ENCODE measurements around the gene PCGF3. TPM values are rescaled to one million over a fixed set of nuclear protein-coding genes. Genes with fewer than 3 reads are reported as not detected.
"Not testable (repeated sequence)": the region's sequence is repeated elsewhere in the genome, so short reads cannot be mapped to it uniquely, and the experiment has no call there.

Gene PCGF3
- total RNA-seq, 1 donor from 2014 or later, result 35.0 TPM

DNA sequence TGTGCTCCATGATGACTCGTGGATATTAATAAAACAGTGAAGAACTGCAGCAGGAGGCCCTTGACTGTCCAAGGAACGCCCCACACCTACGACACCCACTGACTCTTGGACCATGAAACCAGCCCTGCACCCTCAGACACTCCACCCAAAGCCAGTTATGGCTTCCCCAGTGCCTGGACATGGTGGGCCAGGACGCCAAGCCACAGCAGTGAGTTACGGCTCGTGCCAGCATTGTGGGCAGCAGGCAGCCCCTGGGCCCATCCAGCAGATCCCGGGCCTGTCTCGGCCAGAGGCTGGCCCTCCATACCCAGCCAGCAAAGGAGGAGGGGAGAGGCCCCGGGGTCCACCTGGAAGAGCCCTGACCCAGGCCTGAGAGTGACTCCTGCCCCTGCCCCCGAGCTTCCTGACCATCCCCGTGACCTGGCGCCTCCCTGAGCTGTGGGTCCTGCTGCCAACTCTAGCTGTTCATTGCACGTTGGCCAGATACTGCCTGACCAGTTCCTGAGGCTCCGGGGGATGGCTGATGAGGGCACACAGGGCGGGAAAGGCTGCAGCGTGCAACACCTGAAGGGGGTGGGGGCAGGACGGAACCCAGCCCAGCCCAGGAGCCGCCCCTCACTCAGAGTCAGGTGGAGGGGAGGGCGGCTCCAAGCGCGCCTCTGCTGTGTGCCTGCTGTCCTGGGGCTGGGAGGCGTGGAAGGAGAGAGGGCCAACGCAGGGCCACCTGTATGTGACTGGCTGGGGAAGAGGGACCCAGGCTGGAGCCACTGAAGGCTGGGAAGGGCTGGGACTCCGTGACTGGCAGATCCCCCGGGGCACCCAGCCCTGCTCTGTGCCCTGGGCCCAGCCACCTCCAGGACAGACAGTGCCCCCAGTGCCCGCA lies 17.4 kb upstream of the PCGF3 start:
- H3K27ac Mint-ChIP-seq, result no peak overlapping the region
- intact Hi-C loops (cut with micrococcal nuclease), result no loop called here
- no peaks in the 10 kb centered on the region for H3K36me3 Mint-ChIP-seq (ENCODE audit: low read depth)
- no peak for DNase-seq (ENCODE audit: low spot score)
- H3K4me3 Mint-ChIP-seq (ENCODE audit: low read depth), result no peak overlapping the region
- peaks cover 12% of the 10 kb centered on the region for H3K27me3 Mint-ChIP-seq (ENCODE audit: low read depth)
- H3K9me3 Mint-ChIP-seq, result no peaks in the 10 kb centered on the region
- no peaks in the 10 kb centered on the region for H3K4me1 Mint-ChIP-seq (ENCODE audit: low read depth)

DNA sequence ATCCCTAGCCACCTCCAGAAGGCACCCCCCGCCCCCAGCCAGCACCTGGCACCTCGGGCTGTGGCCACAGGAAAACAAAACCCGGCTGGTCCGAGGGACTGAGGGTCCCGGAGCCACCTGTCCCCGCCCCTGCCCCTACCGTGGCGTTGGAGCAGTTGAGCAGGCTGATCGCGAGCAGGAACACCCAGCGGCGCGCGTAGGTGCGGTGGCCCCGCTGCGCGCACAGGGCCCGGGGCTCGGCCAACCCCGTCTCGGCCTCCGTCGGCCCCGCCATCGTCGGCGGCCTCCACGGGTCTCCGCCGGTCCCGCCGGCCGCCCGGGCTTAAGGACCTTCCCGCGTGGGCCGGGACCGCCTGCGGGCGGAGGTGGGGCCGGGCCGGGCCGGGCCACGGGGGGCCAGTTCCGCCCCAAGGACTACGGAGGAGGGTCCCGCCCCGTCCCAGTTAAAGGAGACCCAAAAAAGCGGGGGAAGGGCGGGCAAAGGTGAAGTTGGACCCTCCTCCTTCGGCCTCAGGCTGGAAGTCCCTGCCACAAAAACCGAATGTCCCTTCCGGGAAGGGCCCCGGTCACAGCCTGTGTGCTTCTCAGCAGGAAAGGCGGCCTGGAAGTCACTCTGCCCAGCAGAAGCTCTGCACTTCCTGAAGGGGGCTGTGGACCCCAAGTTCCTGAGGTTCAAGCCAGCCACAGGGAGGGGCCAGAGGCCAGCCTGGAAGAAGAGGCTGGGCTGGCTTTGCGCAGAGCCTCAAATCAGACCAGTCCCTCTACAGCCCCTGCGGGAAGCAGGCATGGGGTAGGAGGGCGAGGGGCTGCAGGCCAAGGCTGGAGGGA lies 16.6 kb upstream of the PCGF3 start, which contains the start of gene SLC49A3:
Gene SLC49A3 (minus strand): TSS at position 298 of the 828 bp plus-strand sequence. CDS start 24 bp downstream, at position 274.
- Mint-ChIP-seq H3K27me3 (ENCODE audit: low read depth) (peaks cover 15% of the 10 kb centered on the region), H3K27ac (no peak within 1 kb of the TSS), H3K4me3 (ENCODE audit: low read depth) (no peak within 1 kb of the TSS), H3K4me1 (ENCODE audit: low read depth) (no peaks in the 10 kb centered on the region), H3K36me3 (ENCODE audit: low read depth) (no peaks in the 10 kb centered on the region), H3K9me3 (no peaks in the 10 kb centered on the region)
- DNase-seq (ENCODE audit: low spot score), result no peak
- intact Hi-C loops (cut with micrococcal nuclease), result no loop called here

DNA sequence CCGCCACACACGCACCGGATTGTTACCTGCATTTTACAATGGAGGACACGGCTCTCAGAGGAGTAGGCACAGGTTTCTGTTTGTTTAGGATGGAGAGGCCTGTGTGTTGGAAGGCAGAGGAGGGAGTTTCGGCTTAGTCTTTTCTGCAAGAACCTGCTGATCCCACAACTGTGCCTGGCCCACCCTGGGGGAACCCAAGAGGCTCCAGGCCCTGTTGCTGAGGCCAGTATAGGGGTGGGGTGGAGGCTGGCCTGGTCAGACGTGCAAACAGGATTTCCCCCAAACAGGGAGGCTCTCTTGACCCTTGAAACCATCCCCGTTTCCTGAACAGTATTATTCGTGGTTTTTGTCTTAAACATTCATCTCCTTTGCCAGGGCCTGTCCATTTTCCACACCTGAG lies 15.9 kb upstream of the PCGF3 start:
- Mint-ChIP-seq H3K36me3 (ENCODE audit: low read depth) (no peaks in the 10 kb centered on the region), H3K4me3 (ENCODE audit: low read depth) (no peak overlapping the region), H3K27me3 (ENCODE audit: low read depth) (peaks cover 18% of the 10 kb centered on the region), H3K27ac (no peak overlapping the region), H3K4me1 (ENCODE audit: low read depth) (no peaks in the 10 kb centered on the region), H3K9me3 (no peaks in the 10 kb centered on the region)
- intact Hi-C loops (cut with micrococcal nuclease), result no loop called here
- no peak for DNase-seq (ENCODE audit: low spot score)

DNA sequence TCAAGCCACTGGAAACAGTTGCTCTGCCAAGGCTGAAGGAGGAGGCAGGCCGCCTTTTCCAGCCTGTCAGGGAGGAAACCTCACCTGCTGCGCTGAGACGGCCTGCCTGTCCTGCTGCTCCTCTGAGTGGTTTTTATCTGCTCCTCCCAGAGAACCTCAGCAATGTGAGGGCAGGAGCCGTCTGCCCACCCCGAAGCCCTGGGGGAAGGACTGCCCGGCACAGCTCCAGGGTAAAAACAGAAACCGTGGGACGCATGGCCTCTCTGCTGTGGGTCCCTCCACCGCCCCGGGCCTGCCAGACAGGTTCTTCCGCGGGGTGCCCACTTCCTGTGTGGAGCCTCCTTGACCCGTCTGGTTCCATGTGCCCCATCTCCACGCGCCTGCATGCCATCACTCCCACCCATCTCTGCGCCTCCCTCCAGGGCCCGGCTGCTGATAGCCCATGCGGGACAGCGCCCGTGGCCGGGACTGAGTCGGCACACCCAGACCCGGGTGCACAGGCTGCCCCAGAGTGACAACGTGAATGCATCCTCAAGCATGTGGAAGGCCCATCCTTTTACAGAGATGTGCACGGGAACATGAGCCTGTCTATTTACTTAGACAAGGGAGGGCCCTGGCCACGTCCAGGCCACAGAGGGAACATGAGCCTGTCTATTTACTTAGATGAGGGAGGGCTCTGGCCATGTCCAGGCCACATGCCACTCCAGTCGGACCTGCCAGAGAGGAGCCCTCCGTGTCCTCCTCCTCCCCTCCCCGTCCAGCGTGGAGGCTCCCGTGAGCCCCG lies 12.7 kb upstream of the PCGF3 start:
- Mint-ChIP-seq H3K27ac (no peak overlapping the region), H3K4me1 (ENCODE audit: low read depth) (no peaks in the 10 kb centered on the region), H3K4me3 (ENCODE audit: low read depth) (no peak overlapping the region)

DNA sequence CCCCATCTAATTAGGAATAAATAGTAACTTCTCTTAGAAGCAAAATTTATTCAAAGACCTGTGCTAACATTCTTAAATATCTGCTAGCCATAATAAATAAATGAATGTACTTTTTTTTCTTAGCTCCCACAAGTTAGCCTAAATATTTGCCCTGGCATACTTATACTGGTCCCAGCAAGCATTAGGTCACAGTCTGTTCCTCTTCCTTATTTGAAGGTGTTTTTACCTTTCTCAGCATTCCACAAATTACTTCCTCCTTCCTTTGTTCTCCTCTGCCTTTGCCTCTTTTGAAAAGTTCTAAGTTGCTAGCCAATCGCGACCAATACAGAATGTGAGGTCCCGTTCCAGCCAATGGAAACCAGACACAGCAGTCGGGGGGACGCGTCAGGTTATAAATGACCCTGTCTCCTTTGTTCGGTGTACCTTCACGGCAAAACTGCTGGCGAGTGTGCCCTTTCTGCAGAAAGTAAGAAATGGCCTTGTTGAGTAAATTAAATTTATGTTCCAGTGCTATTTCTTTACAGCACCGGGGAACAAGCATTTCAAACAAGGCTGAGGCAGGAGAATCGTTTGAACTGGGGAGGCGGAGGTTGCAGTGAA lies 11.2 kb upstream of the PCGF3 start:
- peaks cover 15% of the 10 kb centered on the region for H3K27me3 Mint-ChIP-seq (ENCODE audit: low read depth)
- intact Hi-C loops (cut with micrococcal nuclease); DNase-seq (ENCODE audit: low spot score); H3K4me1 Mint-ChIP-seq (ENCODE audit: low read depth); H3K27ac Mint-ChIP-seq; H3K4me3 Mint-ChIP-seq (ENCODE audit: low read depth); H3K9me3 Mint-ChIP-seq; H3K36me3 Mint-ChIP-seq (ENCODE audit: low read depth): not testable (repeated sequence)

More for the DNA sequence above, 12.7 kb upstream of the PCGF3 start:
- Mint-ChIP-seq H3K36me3 (ENCODE audit: low read depth) (no peaks in the 10 kb centered on the region), H3K27me3 (ENCODE audit: low read depth) (peaks cover 17% of the 10 kb centered on the region), H3K9me3 (no peaks in the 10 kb centered on the region)
- no peak for DNase-seq (ENCODE audit: low spot score)
- intact Hi-C loops (cut with micrococcal nuclease), result no loop called here

DNA sequence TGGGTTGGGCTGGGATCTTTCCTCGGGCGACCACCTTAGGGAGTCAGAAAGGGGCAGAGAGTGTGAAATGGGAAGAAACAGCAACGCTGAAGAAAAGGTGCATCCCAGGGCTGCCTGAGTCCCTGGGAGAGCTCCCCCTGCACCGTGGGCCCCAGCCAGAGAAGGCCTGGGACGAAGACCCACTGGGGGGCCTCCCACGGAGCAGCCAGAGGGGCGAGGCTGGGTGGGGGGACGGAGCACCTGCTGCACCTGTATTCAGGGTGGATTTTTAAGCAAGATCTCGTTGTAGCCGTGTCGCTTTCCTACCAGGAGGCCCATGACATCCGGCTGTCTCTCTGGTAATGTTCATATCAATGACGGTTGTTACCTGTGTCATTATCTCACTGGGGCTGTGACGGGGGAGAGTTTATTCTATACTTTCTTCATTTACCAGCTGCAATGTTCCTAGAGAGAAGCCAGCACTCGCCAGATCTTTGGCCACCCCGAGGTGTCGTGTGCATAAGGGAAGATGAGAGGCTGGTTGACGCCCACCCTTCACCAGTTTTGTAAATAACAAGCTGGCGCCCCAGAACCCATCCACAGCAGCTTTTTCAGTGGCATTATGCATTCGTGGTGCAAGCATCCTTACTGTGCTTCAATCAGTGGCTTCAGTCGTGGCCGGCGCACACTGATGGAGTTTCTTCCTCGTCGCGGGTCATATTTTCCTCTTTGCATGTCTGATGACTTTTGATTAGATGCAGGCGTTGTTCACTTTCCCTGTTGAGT lies 5.6 kb upstream of the PCGF3 start:
- DNase-seq (ENCODE audit: low spot score), result no peak
- H3K27me3 Mint-ChIP-seq (ENCODE audit: low read depth), result peaks cover 2% of the 10 kb centered on the region
- no peaks in the 10 kb centered on the region for H3K36me3 Mint-ChIP-seq (ENCODE audit: low read depth)
- H3K4me3 Mint-ChIP-seq (ENCODE audit: low read depth), result no peak overlapping the region
- no peak overlapping the region for H3K27ac Mint-ChIP-seq
- intact Hi-C loops (cut with micrococcal nuclease), result no loop called here
- H3K4me1 Mint-ChIP-seq (ENCODE audit: low read depth), result peaks cover 15% of the 10 kb centered on the region
- H3K9me3 Mint-ChIP-seq, result no peaks in the 10 kb centered on the region

DNA sequence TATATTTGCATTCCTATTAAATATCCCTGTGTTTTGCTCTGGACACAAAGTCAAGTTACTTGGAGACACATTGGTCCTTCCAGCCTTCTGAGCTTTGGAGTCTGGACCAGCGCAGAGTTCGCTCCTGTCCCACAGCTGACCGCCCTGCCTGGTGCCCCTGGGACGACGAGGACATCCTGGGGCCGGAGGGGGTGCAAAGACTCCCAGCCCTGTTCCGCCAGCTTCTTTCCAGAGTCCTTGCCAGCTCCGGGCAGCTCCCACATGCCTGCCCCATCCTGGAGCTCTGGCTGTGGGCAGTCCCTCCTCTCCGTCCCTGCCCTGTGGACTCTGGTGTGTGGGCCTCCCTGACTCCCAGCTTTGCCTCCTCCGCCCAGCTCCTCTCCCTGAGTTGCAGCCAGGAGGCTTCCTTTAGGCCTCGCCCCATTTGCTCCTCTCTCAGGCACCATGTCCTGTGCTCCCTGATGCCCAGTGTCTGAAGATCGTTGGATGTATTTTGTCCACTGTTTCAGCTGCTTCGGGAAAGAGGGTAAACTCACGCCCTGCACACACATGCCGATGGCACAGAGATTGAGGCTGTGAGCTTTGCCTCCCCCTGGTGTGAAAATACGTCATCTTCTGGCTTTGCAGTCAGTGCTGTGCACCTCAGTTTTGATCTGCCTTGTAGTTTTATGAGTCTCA lies 4.9 kb upstream of the PCGF3 start:
- H3K4me3 Mint-ChIP-seq (ENCODE audit: low read depth), result no peak overlapping the region

DNA sequence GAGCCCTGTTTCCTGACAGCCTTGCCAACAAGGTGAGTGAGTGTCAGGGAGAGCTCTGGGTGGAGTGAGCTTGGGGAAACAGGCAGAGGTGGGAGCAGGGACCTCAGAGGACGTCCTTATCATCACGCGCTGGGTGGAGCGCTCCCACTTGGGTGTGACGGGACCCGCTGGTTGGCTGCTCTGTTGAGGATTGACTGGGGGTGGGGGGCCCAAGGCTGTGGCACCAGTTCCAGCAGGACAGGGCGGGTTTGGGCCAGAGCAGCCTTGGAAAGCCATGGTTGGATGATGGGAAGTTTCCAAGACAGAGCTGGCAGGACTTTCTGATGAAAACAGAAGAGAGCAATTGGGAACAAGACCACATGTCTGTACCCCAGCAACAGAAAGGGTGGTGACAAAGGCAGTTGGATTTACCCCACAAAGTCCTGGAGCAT lies 3.0 kb upstream of the PCGF3 start:
- Mint-ChIP-seq H3K9me3 (no peaks in the 10 kb centered on the region), H3K36me3 (ENCODE audit: low read depth) (no peaks in the 10 kb centered on the region), H3K4me1 (ENCODE audit: low read depth) (peaks cover 17% of the 10 kb centered on the region), H3K4me3 (ENCODE audit: low read depth) (no peak overlapping the region), H3K27ac (no peak overlapping the region), H3K27me3 (ENCODE audit: low read depth) (no peaks in the 10 kb centered on the region)
- intact Hi-C loops (cut with micrococcal nuclease), result no loop called here
- no peak for DNase-seq (ENCODE audit: low spot score)

More for the DNA sequence above, 4.9 kb upstream of the PCGF3 start:
- intact Hi-C loops (cut with micrococcal nuclease), result no loop called here
- no peak overlapping the region for H3K27ac Mint-ChIP-seq
- H3K4me1 Mint-ChIP-seq (ENCODE audit: low read depth), result peaks cover 17% of the 10 kb centered on the region
- no peaks in the 10 kb centered on the region for H3K27me3 Mint-ChIP-seq (ENCODE audit: low read depth)
- H3K9me3 Mint-ChIP-seq, result no peaks in the 10 kb centered on the region
- DNase-seq (ENCODE audit: low spot score), result no peak
- H3K36me3 Mint-ChIP-seq (ENCODE audit: low read depth), result no peaks in the 10 kb centered on the region

DNA sequence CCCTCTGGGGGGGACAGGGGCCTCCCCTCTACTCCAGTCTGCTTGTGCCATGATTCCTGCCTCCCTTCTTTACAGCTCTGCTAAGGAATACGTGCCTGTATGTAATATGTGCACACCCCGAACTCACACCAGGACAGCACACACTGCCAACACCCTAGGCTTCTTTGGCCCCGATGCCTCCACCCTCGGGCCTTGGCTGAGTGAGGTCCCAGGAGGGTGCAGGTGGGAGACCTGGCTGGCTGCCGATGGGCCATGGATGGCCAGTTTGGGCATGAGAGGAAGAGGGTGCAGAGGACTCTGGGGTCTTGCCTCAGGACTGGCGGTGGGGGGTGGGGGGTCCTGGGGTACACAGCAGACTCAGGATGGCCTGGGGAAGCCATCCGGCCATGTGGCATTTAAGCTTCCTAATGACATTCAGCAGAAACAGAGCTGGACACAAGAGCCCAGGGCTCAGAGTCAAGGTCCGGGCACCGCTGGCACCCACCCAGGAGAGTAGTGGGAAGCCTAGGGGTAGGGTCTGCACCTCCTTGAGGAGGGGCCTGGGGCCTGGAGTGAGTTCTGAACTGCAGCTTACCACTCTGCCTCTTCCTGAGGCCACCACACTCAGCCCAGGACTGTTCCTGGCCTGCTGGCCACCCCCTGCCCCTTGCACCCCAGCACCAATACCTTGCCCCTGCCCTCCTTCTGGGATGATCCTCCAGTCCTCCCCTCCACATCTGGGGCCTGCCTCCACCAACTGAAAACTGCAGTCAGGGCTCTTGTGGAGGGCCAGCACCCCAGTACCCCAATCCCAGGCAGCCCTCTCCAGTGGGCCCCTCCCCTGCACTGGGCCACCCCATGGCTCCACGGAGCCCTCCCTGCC lies 2.1 kb upstream of the PCGF3 start:
- DNase-seq (ENCODE audit: low spot score), result no peak
- H3K4me3 Mint-ChIP-seq (ENCODE audit: low read depth), result no peak overlapping the region
- H3K9me3 Mint-ChIP-seq, result no peaks in the 10 kb centered on the region
- intact Hi-C loops (cut with micrococcal nuclease), result loop anchor here (2.0 kb wide), 1 partner anchor 29 kb away; the partner anchor contains the start of genes ATP5ME and MYL5
- no peak overlapping the region for H3K27ac Mint-ChIP-seq
- H3K4me1 Mint-ChIP-seq (ENCODE audit: low read depth), result peaks cover 17% of the 10 kb centered on the region
- peaks cover under 1% of the 10 kb centered on the region for H3K36me3 Mint-ChIP-seq (ENCODE audit: low read depth)
- H3K27me3 Mint-ChIP-seq (ENCODE audit: low read depth), result no peaks in the 10 kb centered on the region

DNA sequence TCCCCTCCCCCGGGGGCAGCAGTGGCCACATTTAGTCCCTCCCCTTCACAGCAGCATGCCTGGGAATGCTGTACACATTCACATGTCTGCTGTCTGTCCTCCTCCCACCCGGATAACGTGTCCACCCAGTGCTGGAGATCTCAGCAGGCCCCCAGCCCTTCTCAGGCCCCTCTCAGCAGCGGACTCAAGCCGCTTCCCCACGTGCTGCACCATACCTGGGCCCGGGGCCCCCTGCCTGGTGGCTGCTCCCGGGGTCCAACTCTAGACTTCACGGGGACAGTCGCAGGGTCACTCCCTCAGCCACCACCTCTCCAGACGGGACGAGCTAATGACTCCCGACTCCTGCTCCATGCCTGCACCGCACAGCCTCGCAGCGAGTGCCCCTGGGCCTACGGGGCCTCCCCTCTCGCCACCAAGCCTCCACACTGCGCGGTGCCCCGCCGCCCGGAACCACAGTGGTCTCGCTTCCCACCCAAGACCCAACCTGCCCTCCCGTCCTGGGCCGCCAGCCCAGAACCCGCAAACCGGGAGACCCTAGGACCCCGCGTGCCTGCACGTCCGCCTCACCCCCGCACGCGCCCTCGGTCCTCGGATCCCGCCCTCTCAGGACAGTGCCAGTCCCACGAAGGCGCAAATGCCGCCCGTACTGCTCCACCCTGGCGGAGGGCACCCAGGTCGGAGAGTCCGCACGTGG lies 1.3 kb upstream of the PCGF3 start:
- Mint-ChIP-seq H3K36me3 (ENCODE audit: low read depth) (peaks cover 8% of the 10 kb centered on the region), H3K27me3 (ENCODE audit: low read depth) (no peaks in the 10 kb centered on the region), H3K4me3 (ENCODE audit: low read depth) (peak overlapping the region; percentile 74), H3K27ac (no peak overlapping the region), H3K9me3 (no peaks in the 10 kb centered on the region), H3K4me1 (ENCODE audit: low read depth) (peaks cover 20% of the 10 kb centered on the region)
- intact Hi-C loops (cut with micrococcal nuclease), result loop anchor here (2.0 kb wide), 1 partner anchor 30 kb away; the partner anchor contains the start of genes ATP5ME and MYL5
- no peak for DNase-seq (ENCODE audit: low spot score)
